H1 (cell line): Measurements from ENCODE around the gene FAM228B. TPM values are rescaled to one million over a fixed set of nuclear protein-coding genes. Genes with fewer than 3 reads are reported as not detected.

Experiments
- CTCF ChIA-PET: fragments of 300-600 bp; sonication (Branson Sonifier 250); formaldehyde crosslinking; loops from one replicate; lab custom pipeline; 2021; ENCODE audit not compliant: partially characterized antibody; lab: Charles Lee
- POLR2A ChIA-PET: fragments of 300-600 bp; sonication (Branson Sonifier 250); formaldehyde crosslinking; loops from one replicate; lab custom pipeline; 2021; ENCODE audit warnings: inconsistent platforms; ENCODE audit not compliant: partially characterized antibody; lab: Charles Lee
- DNase-seq, 2 experiments: peaks; one replicate each; pipeline versions ENCODE4 v3.0.0 to v3.0.0-alpha.2; 2010 to 2022; ENCODE audit warnings: low spot score in 2 of 2, low read depth in 1 of 2, mixed read lengths in 1 of 2
- FAIRE-seq: peaks from 2 replicates; lab custom pipeline; 2011; peaks lifted over from hg19 to GRCh38; lab: Jason Lieb, UNC
- H2AFZ ChIP-seq: 2 replicates; pipeline ENCODE4 v1.8.1; 2012; ENCODE audit warnings: low read length, inconsistent platforms
- H2AK5ac ChIP-seq: 2 replicates; pipeline ENCODE4 v1.6.1; 2013; ENCODE audit warnings: low read depth, low read length
- H2BK120ac ChIP-seq: replicated peaks from 2 replicates; pipeline ENCODE3; 2013; ENCODE audit warnings: low read depth, low read length, inconsistent platforms
- H2BK12ac ChIP-seq: 2 replicates; pipeline ENCODE4 v1.6.1; 2013; ENCODE audit warnings: low read depth, low read length
- H2BK15ac ChIP-seq: 2 replicates; pipeline ENCODE4 v1.6.1; 2013; ENCODE audit warnings: low read length
- H2BK20ac ChIP-seq: 2 replicates; pipeline ENCODE4 v1.6.1; 2013; ENCODE audit warnings: low read length
- H2BK5ac ChIP-seq: 2 replicates; pipeline ENCODE4 v1.6.1; 2013; ENCODE audit warnings: low read depth, low read length
- H3K14ac ChIP-seq: 2 replicates; pipeline ENCODE4 v1.6.1; 2013; ENCODE audit warnings: inconsistent platforms; ENCODE audit not compliant: insufficient read length
- H3K18ac ChIP-seq: 2 replicates; pipeline ENCODE4 v1.6.1; 2013; ENCODE audit warnings: low read length; ENCODE audit errors: extremely low read depth
- H3K23ac ChIP-seq: 2 replicates; pipeline ENCODE4 v1.6.1; 2013; ENCODE audit warnings: inconsistent platforms; ENCODE audit not compliant: insufficient read length
- H3K23me2 ChIP-seq: 2 replicates; pipeline ENCODE4 v1.6.1; 2013; ENCODE audit warnings: low read depth, low read length
- H3K27ac ChIP-seq: 2 replicates; pipeline ENCODE4 v1.6.1; 2011; ENCODE audit warnings: low read depth, low read length, inconsistent platforms
- H3K27me3 ChIP-seq, 4 experiments: replicated peaks in 1 of 4; 1 replicate in 1 of 4; 2 replicates in 3 of 4; pipeline versions ENCODE4 v1.6.1 to v1.8.1; 2011 to 2013; ENCODE audit warnings: low read length in 3 of 4, mild to moderate bottlenecking in 3 of 4, inconsistent platforms in 2 of 4, mixed read lengths in 2 of 4, moderate library complexity in 1 of 4; ENCODE audit not compliant: control insufficient read depth in 3 of 4, insufficient read depth in 3 of 4; ENCODE audit errors: extremely low read depth in 1 of 4
- H3K36me3 ChIP-seq, 4 experiments: 2 replicates each; pipeline versions ENCODE4 v1.6.1 to v1.8.1; 2011 to 2013; ENCODE audit warnings: mild to moderate bottlenecking in 4 of 4, low read length in 3 of 4, moderate library complexity in 2 of 4, control low read depth in 1 of 4, inconsistent platforms in 1 of 4; ENCODE audit not compliant: insufficient read depth in 4 of 4, control insufficient read depth in 2 of 4
- H3K4ac ChIP-seq: replicated peaks from 2 replicates; pipeline ENCODE3; 2013; ENCODE audit warnings: low read length, low read depth, mixed read lengths, inconsistent platforms; ENCODE audit not compliant: insufficient read length
- H3K4me1 ChIP-seq, 4 experiments: replicated peaks in 1 of 4; 1 replicate in 1 of 4; 2 replicates in 3 of 4; pipeline versions ENCODE4 v1.6.1 to v1.8.1; 2011 to 2013; ENCODE audit warnings: low read length in 3 of 4, inconsistent platforms in 2 of 4, mixed read lengths in 1 of 4; ENCODE audit not compliant: insufficient read depth in 4 of 4, control insufficient read depth in 3 of 4
- H3K4me2 ChIP-seq, 2 experiments: 2 replicates each; pipeline versions ENCODE4 v1.6.1 to v1.8.1; 2011 to 2013; ENCODE audit warnings: low read depth in 2 of 2, low read length in 2 of 2, control low read depth in 1 of 2, inconsistent platforms in 1 of 2, mild to moderate bottlenecking in 1 of 2; ENCODE audit not compliant: insufficient read depth in 1 of 2
- H3K4me3 ChIP-seq, 4 experiments: fragments of 200-600, 300-600 bp in 1 of 4; sonication (generic), shearing (Covaris generic), sonication (Bioruptor Twin) in 1 of 4; 2 replicates each; pipeline versions ENCODE4 v1.5.1 to v1.8.1; 2011 to 2016; ENCODE audit warnings: low read length in 4 of 4, low read depth in 3 of 4, control low read depth in 2 of 4, inconsistent platforms in 2 of 4, mild to moderate bottlenecking in 2 of 4, mixed read lengths in 1 of 4, moderate library complexity in 1 of 4; ENCODE audit not compliant: insufficient read depth in 2 of 4; ENCODE audit errors: extremely low read depth in 1 of 4
- H3K56ac ChIP-seq: replicated peaks from 2 replicates; pipeline ENCODE3; 2013; ENCODE audit warnings: low read depth, mild to moderate bottlenecking, mixed read lengths, low read length, inconsistent platforms; ENCODE audit not compliant: insufficient read length
- H3K79me1 ChIP-seq: 2 replicates; pipeline ENCODE4 v1.6.1; 2013; ENCODE audit warnings: low read depth, low read length, control low read depth
- H3K79me2 ChIP-seq, 2 experiments: 2 replicates each; pipeline versions ENCODE4 v1.6.1 to v1.8.1; 2012 to 2013; ENCODE audit warnings: low read length in 2 of 2, mild to moderate bottlenecking in 2 of 2, inconsistent platforms in 1 of 2; ENCODE audit not compliant: insufficient read depth in 2 of 2, control insufficient read depth in 1 of 2
- H3K9ac ChIP-seq, 4 experiments: replicated peaks in 1 of 4; 1 replicate in 1 of 4; 2 replicates in 3 of 4; pipeline versions ENCODE4 v1.6.1 to v1.8.1; 2011 to 2013; ENCODE audit warnings: low read depth in 3 of 4, low read length in 3 of 4, control low read depth in 2 of 4, mild to moderate bottlenecking in 2 of 4, moderate library complexity in 2 of 4, inconsistent platforms in 1 of 4; ENCODE audit errors: extremely low read depth in 1 of 4
- H3K9me3 ChIP-seq, 2 experiments: 2 replicates each; pipeline versions ENCODE4 v1.6.1 to v1.8.1; 2012 to 2013; ENCODE audit warnings: mild to moderate bottlenecking in 2 of 2, moderate library complexity in 2 of 2, control low read depth in 1 of 2, inconsistent platforms in 1 of 2, low read depth in 1 of 2, low read length in 1 of 2, mixed read lengths in 1 of 2; ENCODE audit not compliant: insufficient read depth in 2 of 2
- H4K20me1 ChIP-seq, 2 experiments: replicated peaks in 1 of 2; 2 replicates each; pipeline versions ENCODE3 to v1.8.1; 2011 to 2013; ENCODE audit warnings: inconsistent platforms in 2 of 2, low read length in 2 of 2, mild to moderate bottlenecking in 1 of 2; ENCODE audit not compliant: insufficient read depth in 2 of 2, control insufficient read depth in 1 of 2
- H4K5ac ChIP-seq: 2 replicates; pipeline ENCODE4 v1.6.1; 2013; ENCODE audit warnings: low read length, low read depth, mixed read lengths, inconsistent platforms; ENCODE audit not compliant: insufficient read length
- H4K8ac ChIP-seq: 2 replicates; pipeline ENCODE4 v1.8.0; 2013; ENCODE audit warnings: mild to moderate bottlenecking, moderate library complexity, low read length, inconsistent platforms; ENCODE audit not compliant: insufficient read depth; ENCODE audit errors: extremely low read depth
- H4K91ac ChIP-seq: replicated peaks from 2 replicates; pipeline ENCODE3; 2013; ENCODE audit warnings: low read length, mixed read lengths, inconsistent platforms; ENCODE audit not compliant: insufficient read length
- CBX5 ChIP-seq: fragments of 300-800, 300-1000 bp; sonication (generic); IDR thresholded peaks from 2 replicates; pipeline ENCODE4 v1.7.1; 2016; ENCODE audit warnings: antibody characterized with exemption, low read length, low read depth
- WGBS, 2 experiments: shearing (Covaris generic) in 1 of 2; methylation state at CpG; one replicate each; pipeline versions ENCODE4 v1.1.6 to v1.1.7; 2013 to 2015; ENCODE audit warnings: low lambda C conversion rate in 2 of 2, mixed read lengths in 2 of 2, inconsistent platforms in 1 of 2, low coverage in 1 of 2, missing lambda C conversion rate in 1 of 2; ENCODE audit not compliant: insufficient replicate concordance in 2 of 2, insufficient coverage in 1 of 2, insufficient read length in 1 of 2; ENCODE audit errors: extremely low coverage in 1 of 2, missing lambda C conversion rate in 1 of 2; 5-methylcytosine and 5-hydroxymethylcytosine counted together
- polyA plus RNA-seq, 7 experiments: library from polyadenylated mRNA; depleted of rRNA in 3 of 7; stranded (reverse) in 5 of 7; unstranded in 2 of 7; fragments of >200 nt in 5 of 7; fragments of 200-250 nt in 2 of 7; gene quantifications; 1 replicate in 5 of 7; 2 replicates in 1 of 7; 4 replicates in 1 of 7; pipeline versions ENCODE4 v1.2.1 to v1.2.3, GENCODE V29; 2011 to 2013; ENCODE audit warnings: missing spikeins in 2 of 7, mixed read lengths in 2 of 7
- total RNA-seq: library from RNA; stranded (reverse); fragmentation: NEBNext Ultra II Directional; extraction: Animal tissue kit (Norgen Biotek cat#: 25700); gene quantifications from 2 replicates; pipeline ENCODE4 v1.2.1, GENCODE V29; 2021

FAM228B gene
- total and polyA plus RNA-seq, 2 of the 8 experiments (the other 6 are each of a cell fraction or from before 2014, with no cell fraction given): 1.4 to 3.2 TPM

DNA sequence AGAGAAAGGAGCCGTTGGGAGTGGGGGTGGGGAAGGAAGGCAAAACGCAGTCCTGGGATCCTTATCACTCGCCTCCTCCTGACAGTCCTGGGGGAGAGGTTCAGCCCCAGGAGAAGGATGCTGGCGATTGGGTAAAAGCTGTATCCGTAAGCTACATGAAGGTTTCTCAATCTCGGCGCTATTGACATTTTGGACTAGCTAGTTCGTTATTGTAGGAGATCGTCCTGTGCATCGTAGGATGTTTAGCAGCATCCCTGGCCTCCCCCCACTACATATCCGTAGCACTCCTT is 38.1 kb upstream of the FAM228B start:
- peak overlapping the region; percentile 27; the same call in 1 of the 2 replicates for H2BK5ac ChIP-seq
- peak overlapping the region in 3 of 4 experiments; percentile 90 to 93 (median 90); a peak in 6 of 7 replicates for H3K9ac ChIP-seq
- 0 out of 2 replicates have a peak overlapping the region, but pooled peaks have one; percentile 93 for H2AFZ ChIP-seq
- H3K9me3 ChIP-seq: no peaks in the 10 kb centered on the region
- no peaks in the 10 kb centered on the region for H3K79me2 ChIP-seq
- no peak for TF ChIP-seq CBX5
- CTCF ChIA-PET: interaction anchor here (0.9 to 4.3 kb wide), 15 partner anchors 10 to 343 kb away, joined by 3 to 25 read pairs (median 4); partner anchors contain the start of genes ATAD2B, FAM228A, ITSN2 and WDCP
- H3K79me1 ChIP-seq: no peaks in the 10 kb centered on the region
- H3K14ac ChIP-seq: no peak overlapping the region
- peak overlapping the region; percentile 19 for H2BK120ac ChIP-seq
- H2BK20ac ChIP-seq: no peak overlapping the region
- peak overlapping the region; percentile 77 for H2BK12ac ChIP-seq
- peaks cover 10% of the 10 kb centered on the region for H3K23me2 ChIP-seq
- FAIRE-seq: no peak
- no peaks in the 10 kb centered on the region for H3K27me3 ChIP-seq
- H4K91ac ChIP-seq: peak overlapping the region; percentile 37
- H3K4ac ChIP-seq: no peak overlapping the region
- H4K5ac ChIP-seq: peak overlapping the region; percentile 74
- peak overlapping the region; percentile 43 for H3K56ac ChIP-seq
- POLR2A ChIA-PET: interaction anchor here (1.1 to 3.1 kb wide), 12 partner anchors 9 to 276 kb away, joined by 3 to 24 read pairs (median 8); partner anchors contain the start of genes ATAD2B, ITSN2, SF3B6 and UBXN2A
- H3K23ac ChIP-seq: no peak overlapping the region
- peak overlapping the region; percentile 1; the same call in 1 of the 2 replicates for H2BK15ac ChIP-seq
- H4K8ac ChIP-seq: peak overlapping the region; percentile 92; the same call in 1 of the 2 replicates
- 29% methylated on average over 10 of the region's 11 CpGs; no CpG with 5 or more reads in 1 of the 2 experiments for WGBS, 2 experiments
- H3K18ac ChIP-seq: peak overlapping the region; percentile 39
- H3K27ac ChIP-seq: peak overlapping the region; percentile 89
- peak overlapping the region; percentile 55 to 77 (median 66) for H3K4me3 ChIP-seq
- no peak overlapping the region for H2AK5ac ChIP-seq
- DNase-seq: no peak
- H3K36me3 ChIP-seq: peaks cover 9 to 17% (median 11%) of the 10 kb centered on the region in 4 experiments; a peak in 7 of 8 replicates
- no peaks in the 10 kb centered on the region for H4K20me1 ChIP-seq
- peaks cover 4 to 11% (median 9%) of the 10 kb centered on the region in 4 experiments for H3K4me1 ChIP-seq
- peak overlapping the region; percentile 80 to 94 for H3K4me2 ChIP-seq
